Liver (tissue), 3 donors: ENCODE measurements around the gene LAMA2.

ENCODE experiments used
- ATF3 ChIP-seq: IDR thresholded peaks from 2 replicates; pipeline ENCODE4 v1.6.1; 2016; ENCODE audit warnings: antibody characterized with exemption
- CTCF ChIP-seq: fragments of 150-350 bp; IDR thresholded peaks from 2 replicates; pipeline ENCODE4 v1.5.1; 2017; ENCODE audit warnings: improper control_type of control experiment, low read depth, low read length; ENCODE audit not compliant: missing input control
- FOXA1 ChIP-seq: IDR thresholded peaks from 2 replicates; pipeline ENCODE4 v1.6.1; 2016; ENCODE audit warnings: antibody characterized with exemption
- TAF1 ChIP-seq: conservative IDR thresholded peaks from 2 replicates; pipeline ENCODE4 v1.6.1; 2016; ENCODE audit warnings: antibody characterized with exemption, mild to moderate bottlenecking
- YY1 ChIP-seq: IDR thresholded peaks from 2 replicates; pipeline ENCODE4 v1.6.1; 2016; ENCODE audit warnings: antibody characterized with exemption, mild to moderate bottlenecking
- TF ChIP-seq, protein P1 (sequence below): IDR thresholded peaks from 2 replicates; pipeline ENCODE4 v1.6.1; 2016; ENCODE audit warnings: antibody characterized with exemption, mild to moderate bottlenecking
- TF ChIP-seq, protein P2 (sequence below): IDR thresholded peaks from 2 replicates; pipeline ENCODE4 v1.6.1; 2016; ENCODE audit warnings: antibody characterized with exemption
- donor health status: healthy.
- donor health status: healthy.

- TF ChIP-seq, protein P1, sequence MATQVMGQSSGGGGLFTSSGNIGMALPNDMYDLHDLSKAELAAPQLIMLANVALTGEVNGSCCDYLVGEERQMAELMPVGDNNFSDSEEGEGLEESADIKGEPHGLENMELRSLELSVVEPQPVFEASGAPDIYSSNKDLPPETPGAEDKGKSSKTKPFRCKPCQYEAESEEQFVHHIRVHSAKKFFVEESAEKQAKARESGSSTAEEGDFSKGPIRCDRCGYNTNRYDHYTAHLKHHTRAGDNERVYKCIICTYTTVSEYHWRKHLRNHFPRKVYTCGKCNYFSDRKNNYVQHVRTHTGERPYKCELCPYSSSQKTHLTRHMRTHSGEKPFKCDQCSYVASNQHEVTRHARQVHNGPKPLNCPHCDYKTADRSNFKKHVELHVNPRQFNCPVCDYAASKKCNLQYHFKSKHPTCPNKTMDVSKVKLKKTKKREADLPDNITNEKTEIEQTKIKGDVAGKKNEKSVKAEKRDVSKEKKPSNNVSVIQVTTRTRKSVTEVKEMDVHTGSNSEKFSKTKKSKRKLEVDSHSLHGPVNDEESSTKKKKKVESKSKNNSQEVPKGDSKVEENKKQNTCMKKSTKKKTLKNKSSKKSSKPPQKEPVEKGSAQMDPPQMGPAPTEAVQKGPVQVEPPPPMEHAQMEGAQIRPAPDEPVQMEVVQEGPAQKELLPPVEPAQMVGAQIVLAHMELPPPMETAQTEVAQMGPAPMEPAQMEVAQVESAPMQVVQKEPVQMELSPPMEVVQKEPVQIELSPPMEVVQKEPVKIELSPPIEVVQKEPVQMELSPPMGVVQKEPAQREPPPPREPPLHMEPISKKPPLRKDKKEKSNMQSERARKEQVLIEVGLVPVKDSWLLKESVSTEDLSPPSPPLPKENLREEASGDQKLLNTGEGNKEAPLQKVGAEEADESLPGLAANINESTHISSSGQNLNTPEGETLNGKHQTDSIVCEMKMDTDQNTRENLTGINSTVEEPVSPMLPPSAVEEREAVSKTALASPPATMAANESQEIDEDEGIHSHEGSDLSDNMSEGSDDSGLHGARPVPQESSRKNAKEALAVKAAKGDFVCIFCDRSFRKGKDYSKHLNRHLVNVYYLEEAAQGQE = no peak
- TF ChIP-seq TAF1 (no peak), CTCF (no peak), YY1 (no peak), ATF3 (no peak), FOXA1 (no peak)
- TF ChIP-seq, protein P2, sequence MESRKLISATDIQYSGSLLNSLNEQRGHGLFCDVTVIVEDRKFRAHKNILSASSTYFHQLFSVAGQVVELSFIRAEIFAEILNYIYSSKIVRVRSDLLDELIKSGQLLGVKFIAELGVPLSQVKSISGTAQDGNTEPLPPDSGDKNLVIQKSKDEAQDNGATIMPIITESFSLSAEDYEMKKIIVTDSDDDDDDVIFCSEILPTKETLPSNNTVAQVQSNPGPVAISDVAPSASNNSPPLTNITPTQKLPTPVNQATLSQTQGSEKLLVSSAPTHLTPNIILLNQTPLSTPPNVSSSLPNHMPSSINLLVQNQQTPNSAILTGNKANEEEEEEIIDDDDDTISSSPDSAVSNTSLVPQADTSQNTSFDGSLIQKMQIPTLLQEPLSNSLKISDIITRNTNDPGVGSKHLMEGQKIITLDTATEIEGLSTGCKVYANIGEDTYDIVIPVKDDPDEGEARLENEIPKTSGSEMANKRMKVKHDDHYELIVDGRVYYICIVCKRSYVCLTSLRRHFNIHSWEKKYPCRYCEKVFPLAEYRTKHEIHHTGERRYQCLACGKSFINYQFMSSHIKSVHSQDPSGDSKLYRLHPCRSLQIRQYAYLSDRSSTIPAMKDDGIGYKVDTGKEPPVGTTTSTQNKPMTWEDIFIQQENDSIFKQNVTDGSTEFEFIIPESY = no peak
Observed at GRCh38 chr6:129317931-129318820, 435.2 kb downstream of the LAMA2 start.
